ENCODE measurements around the gene HIVEP1.

GRCh38 chr6:11978169-11978987 lies 33.7 kb upstream of the HIVEP1 start:
- no peak for TF ChIP-seq CTCF (IDR thresholded peaks at IDR 0.05)
- TF ChIP-seq POLR2A (IDR thresholded peaks at IDR 0.05) = no peak

All from body of pancreas (tissue), 4 donors.